Lung microvascular endothelial cell (primary cell): Measurements from ENCODE around the gene UBE2I. TPM values are rescaled to one million over a fixed set of nuclear protein-coding genes. Genes with fewer than 3 reads are reported as not detected.
"Not testable (repeated sequence)": the region's sequence is repeated elsewhere in the genome, so short reads cannot be mapped to it uniquely, and the experiment has no call there.

ENCODE experiments used
- DNase-seq, 2 donors: peaks; one replicate each; pipeline versions ENCODE4 v3.0.0 to v3.0.0-alpha.2; 2010; ENCODE audit warnings: low read depth in 2 of 2
- total RNA-seq: library from RNA; depleted of rRNA; stranded (reverse); fragments of >200 nt; gene quantifications from 2 replicates; pipeline ENCODE4 v1.2.1, GENCODE V29; 2014

Gene UBE2I
- total RNA-seq, 1 donor from 2014 or later, result 35.3 TPM

DNA sequence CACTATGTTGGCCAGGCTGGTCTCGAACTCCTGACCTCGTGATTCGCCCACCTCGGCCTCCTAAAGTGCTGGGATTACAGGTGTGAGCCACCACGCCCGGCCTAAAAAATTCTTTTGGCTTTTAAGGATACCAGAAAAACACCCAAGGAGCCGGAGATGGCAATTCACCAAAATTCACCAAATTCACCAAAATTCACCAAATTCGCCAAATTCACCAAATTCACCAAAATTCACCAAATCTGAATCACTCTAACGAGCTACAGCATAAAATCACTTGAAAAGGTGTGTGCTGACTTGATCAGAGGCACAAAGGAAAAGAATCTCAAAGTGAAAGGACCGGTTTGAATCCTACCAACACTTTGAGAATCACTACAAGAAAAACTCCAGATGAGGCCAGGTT, 19.5 kb downstream of the UBE2I start:
- not testable (repeated sequence) for DNase-seq

DNA sequence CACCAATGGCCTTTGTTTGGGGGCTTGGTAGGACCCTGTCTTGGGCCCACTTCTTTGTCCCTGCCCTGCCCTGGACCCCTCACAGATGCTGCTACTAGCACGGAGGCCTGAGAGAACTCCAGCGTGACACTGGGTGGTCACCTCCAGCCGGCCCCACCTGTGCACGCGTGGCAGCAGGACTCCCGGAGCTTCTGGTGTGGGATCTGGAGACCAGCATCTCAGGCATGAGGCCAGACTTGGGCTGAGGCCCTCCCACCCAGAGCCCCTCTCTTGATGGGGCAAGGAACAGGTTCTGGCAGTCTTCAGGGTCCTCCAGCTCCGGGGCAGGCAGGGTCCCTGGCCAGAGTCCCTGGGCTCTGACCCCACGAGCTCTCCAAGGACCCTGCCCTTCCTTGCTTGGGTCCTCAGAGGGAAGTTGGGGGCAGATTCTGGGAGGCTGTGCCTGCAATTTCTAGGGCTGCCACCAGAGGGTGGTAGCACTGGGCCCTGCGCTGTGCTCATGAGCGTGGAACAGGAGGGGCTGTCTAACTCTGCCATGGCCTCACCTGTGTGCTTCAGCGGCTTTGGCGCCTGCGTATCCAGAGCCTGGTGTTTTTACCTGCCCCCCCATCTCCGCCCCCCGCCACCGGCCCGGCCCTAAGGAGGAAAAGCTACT, 21.0 kb downstream of the UBE2I start:
- DNase-seq, result no peak

DNA sequence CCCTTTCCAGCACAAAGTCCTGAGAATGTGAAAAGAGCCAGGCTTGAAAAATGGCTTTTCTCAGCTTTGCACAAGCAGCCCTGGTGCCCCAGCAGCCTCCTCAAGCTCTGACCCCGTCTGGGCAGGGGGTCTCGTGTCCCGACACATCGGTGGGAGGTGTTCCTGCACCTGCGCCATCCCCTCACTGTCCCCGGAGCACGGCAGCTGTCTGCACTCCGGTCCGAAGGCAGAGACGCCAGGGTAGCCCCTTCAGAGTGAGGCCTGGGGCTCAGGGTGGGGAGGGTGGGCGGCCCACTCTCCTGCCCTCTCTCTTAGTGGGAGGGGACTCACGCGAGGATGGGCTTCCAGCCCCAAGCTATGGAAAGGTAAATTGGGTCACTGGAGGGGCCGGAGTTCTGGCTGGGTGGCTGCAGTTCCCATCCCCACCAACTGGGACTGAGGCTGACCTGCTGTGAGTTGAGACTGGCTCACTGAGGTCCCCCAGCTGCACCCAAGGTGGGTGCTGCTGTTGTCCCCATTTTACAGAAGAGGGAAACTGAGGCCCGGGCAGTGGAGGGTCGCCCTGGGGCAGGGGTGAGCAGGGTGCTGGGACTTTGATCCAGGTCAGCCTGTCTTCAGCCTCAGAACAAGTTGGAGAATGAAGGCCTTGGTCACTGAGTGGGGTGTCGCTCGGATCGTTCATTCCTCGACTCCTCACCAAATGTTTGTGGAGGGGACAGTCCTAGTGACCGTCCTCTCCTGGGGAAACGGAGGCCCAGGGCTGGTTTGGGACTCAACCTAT, 21.7 kb downstream of the UBE2I start:
- no peak for DNase-seq

DNA sequence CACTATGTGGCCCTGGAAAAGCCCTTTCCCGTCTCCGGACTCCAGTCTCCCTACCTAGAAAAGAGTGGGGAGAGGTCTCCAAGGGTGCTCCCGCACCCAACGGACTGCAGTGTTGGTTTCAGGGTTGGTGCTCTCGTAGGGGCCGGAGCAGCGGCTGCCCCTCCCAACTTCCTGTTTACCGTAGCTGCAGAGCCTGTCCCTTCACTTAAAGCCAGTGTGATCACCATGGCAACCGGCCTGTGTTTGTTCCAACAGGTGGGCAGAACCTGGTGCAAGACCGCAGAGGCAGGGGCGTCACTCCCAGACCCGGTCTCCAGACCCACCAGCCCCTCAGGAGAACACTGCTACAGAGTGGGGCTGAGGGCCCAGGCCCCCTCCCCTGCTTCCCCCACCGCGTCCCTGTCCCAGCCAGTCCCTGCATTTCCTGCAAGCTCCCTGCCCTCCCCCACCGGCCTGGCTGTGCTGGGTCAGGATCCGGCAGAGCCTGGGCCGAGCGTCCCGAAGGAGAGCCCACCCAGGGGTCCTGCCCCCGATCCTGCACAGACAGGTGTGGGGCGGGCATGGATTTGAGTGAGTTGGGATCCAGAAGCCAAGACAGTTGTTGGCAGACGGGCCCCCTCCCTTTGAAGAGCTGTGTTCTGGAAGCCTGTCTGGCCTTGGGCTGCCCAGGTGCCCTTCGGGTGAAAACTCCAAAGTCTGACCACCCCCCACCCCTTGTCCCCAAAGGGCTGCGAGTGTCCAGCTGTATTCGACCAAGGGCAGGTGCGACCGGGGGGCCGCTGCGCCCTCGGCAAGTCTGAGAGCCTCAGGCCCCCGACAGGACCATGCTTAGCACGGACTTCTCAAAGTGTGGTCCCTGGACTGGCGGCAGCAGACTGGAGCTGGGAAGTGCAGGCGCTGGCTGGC, 22.5 kb downstream of the UBE2I start:
- DNase-seq, result peak; percentile 62 to 91

DNA sequence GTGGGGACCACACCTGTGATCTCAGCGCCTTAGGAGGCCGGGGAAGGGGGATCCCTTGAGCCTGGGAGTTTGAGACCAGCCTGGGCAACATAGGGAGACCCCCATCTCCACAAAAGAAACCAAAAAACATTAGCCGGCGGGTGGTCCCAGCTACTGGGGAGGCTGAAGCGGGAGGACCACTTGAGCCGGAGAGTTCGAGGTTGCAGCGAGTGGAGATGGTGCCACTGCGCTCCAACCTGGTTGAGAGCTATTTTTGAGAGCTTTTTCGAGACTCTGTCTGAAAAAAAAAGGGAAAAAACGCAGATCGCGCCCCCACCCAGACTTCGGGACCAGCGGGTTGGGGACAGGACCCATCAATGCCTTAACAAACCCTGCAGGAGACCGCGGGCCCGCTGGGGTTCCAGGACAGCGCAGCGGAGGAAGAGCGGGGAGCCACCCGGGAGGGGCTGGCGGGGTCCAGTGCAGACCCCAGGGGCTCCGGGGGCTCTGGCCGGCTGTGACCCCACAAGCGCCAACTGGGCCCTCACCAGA, 23.2 kb downstream of the UBE2I start:
- no peak for DNase-seq

DNA sequence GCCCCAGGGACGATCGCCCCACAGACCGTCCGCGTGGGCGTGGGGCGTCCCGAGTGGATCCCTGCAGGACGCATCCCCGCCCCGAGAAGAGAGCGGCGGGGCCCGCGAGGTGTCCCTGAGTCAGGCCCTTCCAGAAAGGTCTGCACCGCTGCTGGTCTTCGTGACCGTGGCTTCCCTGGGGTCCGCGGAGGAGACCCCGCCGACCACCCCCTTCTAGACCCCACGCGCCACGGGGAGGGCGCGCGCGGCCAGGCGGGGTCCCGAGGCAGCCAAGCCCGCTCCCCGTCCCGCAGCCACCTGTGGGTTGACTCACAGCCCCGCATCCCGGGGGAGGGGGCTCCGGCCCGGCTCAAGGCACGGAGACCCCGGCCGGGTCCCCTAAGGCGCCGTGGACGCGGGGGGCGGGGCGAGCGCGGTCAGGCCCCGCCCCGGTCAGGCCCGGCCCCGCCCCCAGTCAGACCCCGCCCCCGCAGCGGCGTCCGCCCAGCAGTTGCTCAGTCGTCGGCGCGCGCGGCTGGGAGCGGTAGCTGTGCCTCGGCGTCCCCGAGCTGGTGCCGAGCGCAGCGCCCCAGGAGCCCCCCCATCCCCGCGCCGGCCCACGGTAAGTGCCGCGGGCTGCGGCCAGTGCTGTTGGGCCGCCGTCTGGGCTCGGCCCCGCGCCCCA, 23.8 kb downstream of the UBE2I start, which contains the start of gene BAIAP3:
TSS of gene BAIAP3 (plus strand) at position 497 of the 664 bp plus-strand sequence. CDS start 4,905 bp downstream, outside the sequence.
- peak; percentile 36 to 62 for DNase-seq

GRCh38 chr16:1333854-1334700, 24.6 kb downstream of the UBE2I start:
- no peak for DNase-seq

- no peak for DNase-seq
Measured at GRCh38 chr16:1334739-1335138, 25.3 kb downstream of the UBE2I start.

DNA sequence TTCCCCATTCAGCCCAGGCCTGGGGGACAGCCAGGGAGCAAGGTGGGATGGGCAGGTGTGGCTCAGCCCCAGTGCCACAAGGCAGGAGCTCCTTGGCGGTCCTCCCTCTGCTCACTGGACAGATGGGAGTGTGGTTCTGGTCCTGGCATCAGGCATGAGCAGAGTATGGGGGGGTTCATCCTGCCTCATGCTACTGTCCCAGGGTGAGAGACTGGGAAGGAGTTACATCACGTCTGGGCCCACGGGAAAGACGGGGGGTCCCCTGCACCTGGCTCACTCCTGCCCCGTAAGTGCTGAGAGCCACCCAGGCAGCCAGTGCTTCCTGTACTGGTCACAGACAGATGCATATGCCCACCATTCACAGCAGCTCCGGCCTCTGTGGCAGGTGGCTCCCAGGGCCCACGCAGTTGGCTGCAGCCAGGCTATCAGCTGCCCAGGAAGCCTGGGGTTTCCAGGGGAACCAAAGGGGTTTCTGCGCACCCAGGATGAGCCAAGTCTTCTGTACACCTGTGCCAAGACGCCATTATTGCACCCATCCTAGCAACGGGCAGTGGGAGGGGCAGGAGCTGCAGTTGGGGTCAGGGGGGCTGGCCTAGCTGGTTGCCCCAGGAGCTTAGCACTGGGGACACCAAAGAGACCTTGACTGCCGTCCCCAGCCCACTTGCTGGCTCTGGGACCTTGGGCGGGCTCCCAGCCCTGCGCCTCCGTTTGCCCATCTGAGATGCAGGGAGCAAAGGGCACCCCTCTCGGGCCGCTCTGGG, 26.0 kb downstream of the UBE2I start:
- no peak for DNase-seq

DNA sequence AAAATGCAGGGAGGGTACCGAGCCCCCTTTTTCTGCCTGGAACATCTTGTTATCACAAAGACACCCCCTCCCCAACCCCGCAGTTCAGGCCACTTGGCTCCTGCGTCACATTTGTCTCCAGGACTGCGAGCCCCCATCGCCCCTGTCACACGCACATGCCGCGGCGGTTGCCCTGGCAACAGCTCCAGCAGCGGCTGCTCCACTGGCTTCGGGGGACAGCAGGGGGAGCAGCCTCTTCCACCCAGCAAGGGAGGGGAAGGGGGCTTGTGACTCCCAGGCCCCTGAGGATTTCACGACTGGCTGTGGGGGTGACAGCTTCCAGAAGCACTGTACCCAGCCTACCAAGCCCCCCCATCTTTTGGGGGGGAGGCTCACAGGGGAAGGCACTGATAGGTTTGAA, 26.6 kb downstream of the UBE2I start:
- no peak for DNase-seq

DNA sequence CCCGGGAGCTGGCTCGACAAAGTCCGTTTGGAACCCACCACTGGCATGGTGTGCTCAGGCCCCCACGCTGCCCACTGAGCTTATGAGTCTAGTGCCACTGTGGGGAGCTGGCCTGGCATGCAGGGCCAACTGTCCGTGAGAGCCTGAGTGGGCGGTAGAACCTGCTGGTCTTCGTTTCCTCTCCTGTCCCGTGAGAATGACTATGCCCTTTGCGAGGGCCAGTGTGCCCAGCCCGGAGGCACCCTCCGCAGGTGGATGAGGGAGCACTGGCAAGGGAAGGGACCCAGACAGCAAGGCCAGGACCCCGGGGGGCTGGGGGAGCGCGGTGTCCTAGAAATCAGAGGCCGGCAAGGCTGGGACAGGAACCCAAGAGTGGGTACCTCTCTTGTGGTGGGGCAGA, 27.2 kb downstream of the UBE2I start:
- DNase-seq, result no peak

- DNase-seq, result peak in 1 of 2 donors; percentile 20
Measured at GRCh38 chr16:1337486-1337885, 28.1 kb downstream of the UBE2I start.

GRCh38 chr16:1338119-1338730, 28.8 kb downstream of the UBE2I start:
- peak in 1 of 2 donors; percentile 56 for DNase-seq

DNA sequence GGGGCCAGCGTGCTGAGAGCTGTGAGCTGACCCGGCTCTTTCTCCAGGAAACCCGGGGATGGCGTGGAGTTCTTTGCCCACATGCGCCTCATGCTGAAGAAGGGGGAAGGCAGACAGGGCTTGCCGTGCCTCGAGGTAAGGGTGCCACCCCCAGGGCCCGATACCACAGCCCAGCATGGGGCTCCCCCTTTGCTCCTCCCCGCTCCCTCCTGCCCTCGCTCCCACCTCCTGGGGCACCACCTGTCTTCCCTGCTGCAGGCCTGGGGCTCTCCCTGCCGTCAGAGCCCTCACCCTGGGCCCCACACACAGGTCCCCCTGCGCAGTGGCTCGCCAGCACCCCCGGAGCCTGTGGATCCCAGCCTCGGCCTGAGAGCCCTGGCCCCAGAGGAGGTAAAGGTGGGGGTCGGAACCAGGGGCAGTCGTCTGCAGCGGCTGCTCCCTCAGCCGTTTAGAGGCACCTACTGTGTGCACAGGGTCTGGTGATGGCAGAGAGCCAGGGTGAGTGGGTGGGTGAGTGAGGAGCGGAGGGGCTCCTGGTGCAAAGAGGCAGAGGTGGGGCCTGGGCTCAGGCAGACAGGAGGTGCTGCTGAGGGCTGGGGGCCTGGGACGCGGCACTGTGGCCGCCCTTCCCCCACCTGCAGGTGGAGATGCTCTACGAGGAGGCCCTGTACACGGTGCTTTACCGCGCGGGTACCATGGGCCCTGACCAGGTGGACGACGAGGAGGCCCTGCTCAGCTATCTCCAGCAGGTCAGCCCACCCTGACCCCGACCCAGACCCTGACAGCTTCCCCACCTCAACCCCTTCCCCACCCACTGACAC, 29.6 kb downstream of the UBE2I start:
- DNase-seq, result no peak

DNA sequence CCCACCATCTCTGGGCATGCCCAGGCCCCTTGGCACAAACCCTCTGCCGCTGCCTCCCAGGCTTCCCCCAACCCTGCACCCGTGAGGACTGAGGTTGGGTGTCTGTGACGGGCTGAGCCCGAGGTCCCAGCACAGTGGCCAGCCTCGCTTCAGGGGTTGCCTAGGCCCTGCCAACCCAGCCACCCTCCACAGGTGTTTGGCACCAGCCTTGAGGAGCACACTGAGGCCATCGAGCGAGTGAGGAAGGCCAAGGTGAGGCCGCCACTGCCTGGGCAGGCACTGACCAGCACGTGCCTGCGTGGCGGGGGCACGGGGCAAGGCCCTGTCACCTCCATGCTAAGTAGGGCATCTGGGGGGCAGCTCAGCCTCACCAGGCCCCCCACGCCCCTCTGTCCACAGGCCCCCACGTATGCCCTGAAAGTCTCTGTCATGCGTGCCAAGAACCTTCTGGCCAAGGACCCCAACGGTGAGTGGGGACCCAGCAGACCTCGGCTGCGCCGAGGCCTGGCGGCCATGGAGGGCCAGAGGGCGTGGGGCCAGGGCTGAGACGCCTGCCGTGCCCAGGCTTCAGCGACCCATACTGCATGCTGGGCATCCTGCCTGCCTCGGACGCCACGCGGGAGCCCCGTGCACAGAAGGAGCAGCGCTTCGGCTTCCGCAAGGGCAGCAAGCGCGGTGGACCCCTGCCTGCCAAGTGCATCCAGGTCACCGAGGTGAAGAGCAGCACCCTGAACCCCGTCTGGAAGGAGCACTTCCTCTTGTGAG, 31.5 kb downstream of the UBE2I start:
- no peak for DNase-seq

DNA sequence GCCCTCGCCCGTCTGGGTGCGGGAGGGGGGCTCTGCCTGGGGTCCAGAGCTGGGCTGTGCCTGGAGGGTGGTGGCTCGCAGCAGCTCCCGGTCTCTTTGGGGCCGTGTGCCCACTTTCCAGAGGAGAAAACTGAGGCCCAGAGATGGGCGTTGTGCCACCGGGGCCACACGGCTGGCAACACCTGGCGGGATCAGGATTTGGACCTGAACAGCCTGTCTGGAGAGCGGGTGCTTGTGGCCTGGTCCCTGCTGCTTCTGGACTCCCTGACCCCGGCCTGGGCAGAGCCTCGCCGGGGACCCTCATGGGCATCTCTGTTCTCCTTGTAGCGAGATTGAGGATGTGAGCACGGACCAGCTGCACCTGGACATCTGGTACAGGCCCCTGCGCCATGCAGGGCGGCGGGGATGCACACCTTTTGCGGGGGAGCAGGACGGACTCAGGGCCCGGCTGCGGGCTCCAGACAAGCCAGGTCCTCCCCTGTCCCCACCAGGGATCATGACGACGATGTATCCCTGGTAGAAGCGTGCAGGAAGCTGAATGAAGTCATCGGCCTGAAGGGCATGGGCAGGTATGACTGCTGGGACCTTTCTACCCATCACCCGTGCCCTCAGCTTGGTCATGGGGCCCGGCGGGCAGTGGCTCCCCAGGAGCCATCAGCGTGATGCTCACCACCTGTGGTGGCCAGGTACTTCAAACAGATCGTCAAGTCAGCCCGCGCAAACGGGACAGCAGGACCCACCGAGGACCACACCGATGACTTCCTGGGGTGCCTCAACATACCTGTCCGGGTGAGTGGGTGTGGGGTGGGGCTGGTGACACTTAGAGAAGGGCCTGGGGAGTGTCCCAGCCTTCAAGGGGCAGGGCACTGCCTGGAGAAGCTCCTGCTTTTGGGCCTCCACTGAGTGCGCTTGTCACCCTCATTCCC, 32.3 kb downstream of the UBE2I start:
- no peak for DNase-seq
